HPDE6-E6E7 (cell line): Measurements from ENCODE around the gene IQCC.

Experiments
- DNase-seq: peaks from one replicate; pipeline ENCODE4 v3.0.0; 2011; ENCODE audit warnings: missing footprints; ENCODE audit errors: extremely low spot score

The IQCC gene

GRCh38 chr1:32256473-32257226 lies 51.2 kb downstream of the IQCC start:
- no peak for DNase-seq

GRCh38 chr1:32257227-32257508 lies 51.7 kb downstream of the IQCC start:
- DNase-seq, result no peak
